OCI-LY1 (cell line): ENCODE data around the gene GMEB1.

ENCODE experiments used
- CTCF ChIP-seq: fragments of 200-600 bp; sonication (generic), shearing (Covaris generic); IDR thresholded peaks from 2 replicates; pipeline ENCODE4 v1.5.1; 2017; ENCODE audit warnings: mild to moderate bottlenecking, antibody characterized with exemption, low read length, moderate library complexity, mixed read lengths
- EZH2 ChIP-seq: fragments of 200-600 bp; sonication (generic), shearing (Covaris generic); IDR thresholded peaks from 2 replicates; pipeline ENCODE4 v1.8.0; 2017; ENCODE audit warnings: borderline replicate concordance, mixed run types, mild to moderate bottlenecking, antibody characterized with exemption, low read length, moderate library complexity, mixed read lengths

DNA sequence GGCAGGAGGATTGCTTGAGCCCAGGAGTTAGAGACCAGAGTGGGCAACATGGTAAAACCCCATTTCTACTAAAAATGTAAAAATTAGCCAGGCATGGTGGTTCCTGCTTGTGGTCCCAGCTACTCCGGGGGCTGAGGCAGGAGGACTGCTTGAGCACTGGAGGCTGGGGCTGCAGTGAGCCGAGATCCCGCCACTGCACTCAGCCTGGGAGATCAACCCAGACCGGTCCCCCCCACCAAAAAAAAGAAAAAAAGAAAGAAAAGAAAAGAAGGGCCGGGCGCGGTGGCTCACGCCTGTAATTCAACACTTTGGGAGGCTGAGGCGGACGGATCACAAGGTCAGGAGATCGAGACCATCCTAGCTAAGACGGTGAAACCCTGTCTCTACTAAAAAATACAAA, 1.8 kb upstream of the GMEB1 start:
- TF ChIP-seq CTCF (no peak), EZH2 (no peak)
